Pancreas (tissue), 10 donors: ENCODE measurements around the gene CKAP4. TPM values are rescaled to one million over a fixed set of nuclear protein-coding genes. Genes with fewer than 3 reads are reported as not detected.
A peak's percentile ranks its signal among the peaks of the same experiment; 100 is the strongest.

ENCODE experiments used
- ATAC-seq, 4 donors: fragments of 200-7000 bp; cut with Tn5 transposase; one replicate each; pipeline versions ENCODE4 v1.8.0 to v1.9.1; 2020; ENCODE audit warnings: mild to moderate bottlenecking in 4 of 4, moderate library complexity in 4 of 4
- DNase-seq, 6 donors: peaks; one replicate each; pipeline ENCODE4 v3.0.0-alpha.2; 2020
- FAIRE-seq: peaks from 2 replicates; lab custom pipeline; 2012; peaks lifted over from hg19 to GRCh38; lab: Jason Lieb, UNC
- H3K27ac ChIP-seq, 4 donors: fragments of 200-600 bp; sonication (generic); 1 replicate in 3 of 4; 2 replicates in 1 of 4; pipeline versions ENCODE4 v1.5.0 to v1.8.0; 2020
- H3K27me3 ChIP-seq, 4 donors: fragments of 200-600 bp; one replicate each; pipeline ENCODE4 v1.8.0; 2021
- H3K36me3 ChIP-seq, 3 donors: fragments of 200-600 bp; sonication (generic) in 1 of 3; one replicate each; pipeline versions ENCODE4 v1.5.0 to v1.8.0; 2020 to 2021
- H3K4me1 ChIP-seq, 3 donors: fragments of 200-600 bp; one replicate each; pipeline ENCODE4 v1.8.0; 2021
- H3K4me3 ChIP-seq, 4 donors: fragments of 200-600 bp; sonication (generic) in 2 of 4; one replicate each; pipeline versions ENCODE4 v1.5.0 to v1.8.0; 2020 to 2021
- H3K9me3 ChIP-seq, 4 donors: fragments of 200-600 bp; one replicate each; pipeline ENCODE4 v1.8.0; 2021
- CTCF ChIP-seq, 4 donors: fragments of 200-600 bp; sonication (generic) in 3 of 4; IDR thresholded peaks; one replicate each; pipeline versions ENCODE4 v1.5.0 to v1.8.0; 2021; ENCODE audit warnings: antibody characterized with exemption in 4 of 4
- WGBS, 2 donors: extraction: QIAGEN DNeasy Blood & Tissue Kit; methylation state at CpG; one replicate each; pipeline ENCODE4 v1.1.7; 2013; 5-methylcytosine and 5-hydroxymethylcytosine counted together
- intact Hi-C, 3 donors: fragments of 100-400 bp; cut with DNase I; formaldehyde crosslinking; loops; one replicate each; pipeline versions ENCODE4 v1.11.1 to v1.14.2; 2022
- polyA plus RNA-seq, 2 donors: library from polyadenylated mRNA; stranded (reverse); fragments of 200-250 nt; gene quantifications; one replicate each; pipeline ENCODE4 v1.2.3, GENCODE V29; 2013
- total RNA-seq, 6 donors: library from RNA; stranded (reverse); fragmentation: NEBNext Ultra II Directional in 4 of 6; extraction: Animal tissue kit (Norgen Biotek cat#: 25700) in 4 of 6; gene quantifications; one replicate each; pipeline versions ENCODE4 v1.2.1 to v1.2.4, GENCODE V29; 2021 to 2023
- donor health status: healthy with polysubstance abuse.
- donor health status: DM: no; HTN: no; CAD: no; lungs with moderate emphysema.
- donor health status: DM: no; HTN: no; CAD: no.
- donor health status: control.
- donor health status: control.
- donor health status: Bipolar disorder and iron deficiency.
- donor health status: DM: yes; HTN: yes; CAD: no.
- donor health status: DM: no; HTN: no; CAD: no.
- donor health status: DM: no; HTN: no; CAD: no.
- donor health status: DM: yes; HTN: yes; CAD: no.

Gene CKAP4
- total and polyA plus RNA-seq, 8 donors, result 5.6 to 45.3 (median 24.6) TPM

GRCh38 chr12:106248312-106248845, 559 bp upstream of the CKAP4 start:
- Histone ChIP-seq H3K4me3 (peak overlapping the region; percentile 68 to 94 (median 87)), H3K36me3 (no peaks in the 10 kb centered on the region), H3K27ac (peak overlapping the region; percentile 90 to 99 (median 98)), H3K27me3 (no peaks in the 10 kb centered on the region), H3K4me1 (peaks cover 0 to 24% (median 12%) of the 10 kb centered on the region in 3 donors), H3K9me3 (no peaks in the 10 kb centered on the region)
- no peak for TF ChIP-seq CTCF (IDR thresholded peaks at IDR 0.05)
- DNase-seq, result peak; percentile 58 to 80 (median 68)
- FAIRE-seq, result no peak
- ATAC-seq, result peak; percentile 33 to 65 (median 58)
- 1% methylated on average over 30 to 35 of the region's 36 CpGs for WGBS, 2 donors
- intact Hi-C loops, result no loop called here

GRCh38 chr12:106246891-106247673, 738 bp downstream of the CKAP4 start:
- peak; percentile 21 to 60 (median 27) for ATAC-seq

GRCh38 chr12:106245767-106246166, 2.1 kb downstream of the CKAP4 start:
- WGBS, 2 donors, result 23 to 34% methylated on average over 12 of the region's 12 CpGs
- FAIRE-seq (no peak), ATAC-seq (peak; percentile 30 to 48 (median 44)), DNase-seq (peak in 5 of 6 donors; percentile 50 to 66 (median 63))
- Histone ChIP-seq H3K4me1 (peaks cover 0 to 24% (median 12%) of the 10 kb centered on the region in 3 donors), H3K27me3 (no peaks in the 10 kb centered on the region), H3K36me3 (no peaks in the 10 kb centered on the region), H3K4me3 (peak overlapping the region in 3 of 4 donors; percentile 87 to 94 (median 87)), H3K9me3 (no peaks in the 10 kb centered on the region), H3K27ac (peak overlapping the region; percentile 4 to 99 (median 98))
- no peak for TF ChIP-seq CTCF (IDR thresholded peaks at IDR 0.05)
- intact Hi-C loops, result no loop called here

More at GRCh38 chr12:106246891-106247673, 738 bp downstream of the CKAP4 start:
- peak in 1 of 4 donors; percentile 6 for TF ChIP-seq CTCF (IDR thresholded peaks at IDR 0.05)
- DNase-seq, result peak; percentile 67 to 92 (median 78)
- no peaks in the 10 kb centered on the region for H3K36me3 ChIP-seq
- peaks cover 0 to 24% (median 12%) of the 10 kb centered on the region in 3 donors for H3K4me1 ChIP-seq
- WGBS, 2 donors, result 1% methylated on average over 44 to 71 of the region's 71 CpGs
- intact Hi-C loops, result no loop called here
- no peaks in the 10 kb centered on the region for H3K27me3 ChIP-seq
- no peaks in the 10 kb centered on the region for H3K9me3 ChIP-seq
- no peak for FAIRE-seq
- peak overlapping the region; percentile 27 to 99 (median 98) for H3K27ac ChIP-seq
- H3K4me3 ChIP-seq, result peak overlapping the region; percentile 68 to 94 (median 87)

- intact Hi-C loops, result no loop called here
- Histone ChIP-seq H3K9me3 (no peaks in the 10 kb centered on the region), H3K4me1 (peaks cover 0 to 24% (median 12%) of the 10 kb centered on the region in 3 donors), H3K36me3 (peaks cover 6 to 16% (median 7%) of the 10 kb centered on the region in 3 donors), H3K27ac (no peak overlapping the region), H3K27me3 (no peaks in the 10 kb centered on the region), H3K4me3 (no peak overlapping the region)
- no peak for TF ChIP-seq CTCF (IDR thresholded peaks at IDR 0.05)
- peak in 1 of 6 donors; percentile 6 for DNase-seq
- no peak for ATAC-seq
- FAIRE-seq, result no peak
These were observed 4.2 kb downstream of the CKAP4 start for GRCh38 chr12:106243620-106244019.
